ENCODE measurements around the gene COMMD7. TPM values are rescaled to one million over a fixed set of nuclear protein-coding genes. Genes with fewer than 3 reads are reported as not detected.

Gene COMMD7
- polyA plus RNA-seq (2013, experiment 1 of 2), result 50.2 TPM
- 50.0 TPM for polyA plus RNA-seq (2013, experiment 2 of 2)

- H3K27ac ChIP-seq (ENCODE audit: low read depth, low read length, severe bottlenecking), result peak within 1 kb of the TSS; percentile 10
- H3K9me3 ChIP-seq (ENCODE audit: control insufficient read depth, low read length), result no peaks in the 10 kb centered on the region
- 1 to 4% methylated on average over 44 to 63 of the region's 64 CpGs for WGBS, 2 experiments (ENCODE audit: insufficient coverage in 2 of 2)
- H3K36me3 ChIP-seq (ENCODE audit: control insufficient read depth, insufficient read depth, low read length), result no peaks in the 10 kb centered on the region
- H3K4me3 ChIP-seq (ENCODE audit: extremely low read depth, insufficient read depth, low read length, poor library complexity, severe bottlenecking), result peak within 1 kb of the TSS; percentile 66
- peaks cover 5% of the 10 kb centered on the region for H3K4me1 ChIP-seq (ENCODE audit: control insufficient read depth, insufficient read depth, low read length, poor library complexity, severe bottlenecking)
Measured at GRCh38 chr20:32743237-32744112, at the start of gene COMMD7. Gene COMMD7, minus strand, starts transcription at chr20:32743467. Its CDS starts 76 bp downstream, at chr20:32743391.

DNA sequence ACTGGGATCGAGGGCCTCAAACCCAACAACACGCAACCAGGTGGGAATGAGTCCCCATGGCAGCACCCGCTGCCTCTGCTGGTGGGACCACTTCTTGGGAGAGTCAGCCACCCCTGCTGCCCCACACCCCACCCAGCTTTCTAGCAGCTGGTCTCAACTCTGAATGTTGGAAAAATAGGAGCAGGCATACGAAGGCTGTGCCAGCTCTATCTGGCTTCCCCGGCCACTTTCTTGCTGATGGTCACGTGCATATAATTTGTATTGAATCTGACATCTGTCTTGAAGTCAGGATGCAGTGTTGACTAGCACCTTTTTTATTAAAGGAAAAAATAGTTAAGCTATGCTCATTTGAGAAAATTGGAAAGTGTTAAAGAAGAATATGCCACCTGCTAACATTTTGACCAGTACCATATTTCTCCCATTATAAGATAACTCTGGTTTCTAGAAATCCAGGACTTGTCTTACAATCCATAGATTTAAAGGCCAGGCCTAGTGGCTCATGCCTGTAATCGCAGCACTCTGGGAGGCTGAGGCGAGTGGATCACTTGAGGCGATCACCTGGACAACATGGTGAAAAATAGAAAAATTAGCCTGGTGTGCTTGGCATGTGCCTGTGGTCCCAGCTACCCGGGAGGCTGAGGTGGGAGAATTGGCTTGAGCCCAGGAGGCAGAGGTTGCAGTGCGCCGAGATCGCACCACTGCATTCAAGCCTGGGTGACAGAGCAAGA is 49.6 kb upstream of the COMMD7 start:
- H3K36me3 ChIP-seq (ENCODE audit: control insufficient read depth, insufficient read depth, low read length), result peaks cover 88% of the 10 kb centered on the region
- no peak overlapping the region for H3K27ac ChIP-seq (ENCODE audit: low read depth, low read length, severe bottlenecking)

GRCh38 chr20:32792316-32792715 is 49.0 kb upstream of the COMMD7 start:
- peaks cover 89% of the 10 kb centered on the region for H3K36me3 ChIP-seq (ENCODE audit: control insufficient read depth, insufficient read depth, low read length)
- WGBS, 2 experiments (ENCODE audit: insufficient coverage in 2 of 2), result 57 to 78% methylated on average over 1 of the region's 3 CpGs
- H3K4me3 ChIP-seq (ENCODE audit: extremely low read depth, insufficient read depth, low read length, poor library complexity, severe bottlenecking), result no peak overlapping the region
- no peaks in the 10 kb centered on the region for H3K9me3 ChIP-seq (ENCODE audit: control insufficient read depth, low read length)
- peaks cover 14% of the 10 kb centered on the region for H3K4me1 ChIP-seq (ENCODE audit: control insufficient read depth, insufficient read depth, low read length, poor library complexity, severe bottlenecking)
- H3K27ac ChIP-seq (ENCODE audit: low read depth, low read length, severe bottlenecking), result no peak overlapping the region

More for the DNA sequence above, 49.6 kb upstream of the COMMD7 start:
- Histone ChIP-seq H3K9me3 (ENCODE audit: control insufficient read depth, low read length) (no peaks in the 10 kb centered on the region), H3K4me1 (ENCODE audit: control insufficient read depth, insufficient read depth, low read length, poor library complexity, severe bottlenecking) (peaks cover 14% of the 10 kb centered on the region), H3K4me3 (ENCODE audit: extremely low read depth, insufficient read depth, low read length, poor library complexity, severe bottlenecking) (no peak overlapping the region)
- 91 to 95% methylated on average over 8 to 10 of the region's 13 CpGs for WGBS, 2 experiments (ENCODE audit: insufficient coverage in 2 of 2)

DNA sequence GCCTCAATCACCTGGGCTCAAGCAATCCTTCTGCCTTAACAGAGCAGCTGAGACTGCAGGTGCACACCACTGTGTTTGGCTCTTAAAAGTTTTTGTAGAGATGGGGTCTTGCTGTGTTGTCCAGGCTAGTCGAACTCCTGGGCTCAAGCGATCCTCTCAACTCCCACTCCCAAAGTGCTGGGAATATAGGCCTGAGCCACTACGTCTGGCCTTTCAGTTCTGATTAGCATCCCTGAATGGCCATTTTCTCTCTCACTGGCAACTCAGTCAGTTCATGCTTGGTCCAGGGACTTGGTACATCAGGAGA is 47.4 kb upstream of the COMMD7 start:
- WGBS, 2 experiments (ENCODE audit: insufficient coverage in 2 of 2), result 100% methylated on average over 3 of the region's 3 CpGs; no CpG with 5 or more reads in 1 of the 2 experiments
- H3K27ac ChIP-seq (ENCODE audit: low read depth, low read length, severe bottlenecking), result no peak overlapping the region
- peaks cover 87% of the 10 kb centered on the region for H3K36me3 ChIP-seq (ENCODE audit: control insufficient read depth, insufficient read depth, low read length)

GRCh38 chr20:32789896-32790750 is 46.9 kb upstream of the COMMD7 start:
- Histone ChIP-seq H3K36me3 (ENCODE audit: control insufficient read depth, insufficient read depth, low read length) (peaks cover 86% of the 10 kb centered on the region), H3K4me1 (ENCODE audit: control insufficient read depth, insufficient read depth, low read length, poor library complexity, severe bottlenecking) (peaks cover 14% of the 10 kb centered on the region)
- WGBS, 2 experiments (ENCODE audit: insufficient coverage in 2 of 2), result 40 to 62% methylated on average over 3 of the region's 6 CpGs

More for the DNA sequence above, 47.4 kb upstream of the COMMD7 start:
- H3K9me3 ChIP-seq (ENCODE audit: control insufficient read depth, low read length), result no peaks in the 10 kb centered on the region
- no peak overlapping the region for H3K4me3 ChIP-seq (ENCODE audit: extremely low read depth, insufficient read depth, low read length, poor library complexity, severe bottlenecking)
- peaks cover 14% of the 10 kb centered on the region for H3K4me1 ChIP-seq (ENCODE audit: control insufficient read depth, insufficient read depth, low read length, poor library complexity, severe bottlenecking)

GRCh38 chr20:32787168-32787567 is 43.9 kb upstream of the COMMD7 start:
- Histone ChIP-seq H3K36me3 (ENCODE audit: control insufficient read depth, insufficient read depth, low read length) (peaks cover 90% of the 10 kb centered on the region), H3K4me1 (ENCODE audit: control insufficient read depth, insufficient read depth, low read length, poor library complexity, severe bottlenecking) (peaks cover 7% of the 10 kb centered on the region), H3K4me3 (ENCODE audit: extremely low read depth, insufficient read depth, low read length, poor library complexity, severe bottlenecking) (no peak overlapping the region), H3K27ac (ENCODE audit: low read depth, low read length, severe bottlenecking) (no peak overlapping the region), H3K9me3 (ENCODE audit: control insufficient read depth, low read length) (no peaks in the 10 kb centered on the region)
- WGBS, 2 experiments (ENCODE audit: insufficient coverage in 2 of 2), result 85 to 86% methylated on average over 9 of the region's 16 CpGs

More at GRCh38 chr20:32789896-32790750, 46.9 kb upstream of the COMMD7 start:
- Histone ChIP-seq H3K9me3 (ENCODE audit: control insufficient read depth, low read length) (no peaks in the 10 kb centered on the region), H3K4me3 (ENCODE audit: extremely low read depth, insufficient read depth, low read length, poor library complexity, severe bottlenecking) (no peak overlapping the region), H3K27ac (ENCODE audit: low read depth, low read length, severe bottlenecking) (no peak overlapping the region)

GRCh38 chr20:32786059-32786760 is 42.9 kb upstream of the COMMD7 start:
- Histone ChIP-seq H3K4me3 (ENCODE audit: extremely low read depth, insufficient read depth, low read length, poor library complexity, severe bottlenecking) (no peak overlapping the region), H3K9me3 (ENCODE audit: control insufficient read depth, low read length) (no peaks in the 10 kb centered on the region), H3K36me3 (ENCODE audit: control insufficient read depth, insufficient read depth, low read length) (peaks cover 90% of the 10 kb centered on the region), H3K4me1 (ENCODE audit: control insufficient read depth, insufficient read depth, low read length, poor library complexity, severe bottlenecking) (no peaks in the 10 kb centered on the region), H3K27ac (ENCODE audit: low read depth, low read length, severe bottlenecking) (no peak overlapping the region)
- WGBS, 2 experiments (ENCODE audit: insufficient coverage in 2 of 2), result 92 to 93% methylated on average over 12 to 16 of the region's 16 CpGs

- no peak overlapping the region for H3K4me3 ChIP-seq (ENCODE audit: extremely low read depth, insufficient read depth, low read length, poor library complexity, severe bottlenecking)
- peaks cover 92% of the 10 kb centered on the region for H3K36me3 ChIP-seq (ENCODE audit: control insufficient read depth, insufficient read depth, low read length)
- 92 to 98% methylated on average over 5 to 8 of the region's 13 CpGs for WGBS, 2 experiments (ENCODE audit: insufficient coverage in 2 of 2)
- no peaks in the 10 kb centered on the region for H3K9me3 ChIP-seq (ENCODE audit: control insufficient read depth, low read length)
- H3K27ac ChIP-seq (ENCODE audit: low read depth, low read length, severe bottlenecking), result no peak overlapping the region
- H3K4me1 ChIP-seq (ENCODE audit: control insufficient read depth, insufficient read depth, low read length, poor library complexity, severe bottlenecking), result no peaks in the 10 kb centered on the region
Measured at GRCh38 chr20:32784369-32785080, 41.3 kb upstream of the COMMD7 start.

DNA sequence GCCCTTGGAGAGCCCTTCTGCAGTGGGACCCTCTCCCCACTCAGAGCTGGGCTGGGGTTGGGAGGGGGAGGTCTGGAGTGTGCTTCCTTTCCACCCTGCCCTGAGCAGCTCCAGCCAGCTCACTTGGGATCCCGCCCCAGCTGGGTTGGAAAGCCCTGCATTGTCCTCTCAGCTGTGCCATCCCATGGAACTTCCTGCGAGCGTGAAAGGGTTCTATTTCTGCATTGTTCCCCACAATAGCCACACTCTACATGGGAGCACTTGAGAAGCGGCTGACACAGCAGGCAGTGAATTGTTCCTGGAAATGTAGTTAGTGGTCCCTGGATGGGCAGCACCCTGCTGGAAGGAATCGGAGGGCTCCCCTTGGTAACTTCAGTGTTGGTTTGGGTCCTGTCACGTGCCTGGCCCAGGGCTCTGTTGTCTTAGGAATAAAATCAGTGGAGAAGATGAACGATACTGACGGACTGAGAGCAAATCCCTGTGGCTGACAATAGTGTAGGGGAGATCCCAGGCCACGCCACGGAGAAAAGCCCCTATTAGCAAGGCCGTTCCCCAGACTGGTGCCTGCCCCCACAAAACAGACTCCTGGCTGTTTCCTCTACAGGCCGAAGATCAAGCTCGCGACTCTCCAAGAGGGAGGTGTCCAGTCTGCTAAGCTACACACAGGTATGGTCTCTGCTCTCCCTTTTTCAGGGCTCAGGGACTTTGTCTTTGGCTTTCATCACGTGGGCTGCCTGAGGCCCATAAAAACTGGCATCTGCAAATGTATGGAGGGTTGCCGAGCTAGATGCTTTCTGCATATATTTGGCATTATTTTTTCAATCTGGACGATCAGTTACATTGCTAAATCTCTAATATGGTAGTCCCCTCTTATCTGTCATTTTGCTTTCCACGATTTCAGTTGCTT is 37.7 kb upstream of the COMMD7 start:
- H3K4me1 ChIP-seq (ENCODE audit: control insufficient read depth, insufficient read depth, low read length, poor library complexity, severe bottlenecking), result peaks cover 5% of the 10 kb centered on the region
- H3K9me3 ChIP-seq (ENCODE audit: control insufficient read depth, low read length), result no peaks in the 10 kb centered on the region
- H3K36me3 ChIP-seq (ENCODE audit: control insufficient read depth, insufficient read depth, low read length), result peaks cover 61% of the 10 kb centered on the region
- H3K27ac ChIP-seq (ENCODE audit: low read depth, low read length, severe bottlenecking), result peak overlapping the region; percentile 1
- 86 to 87% methylated on average over 12 to 13 of the region's 18 CpGs for WGBS, 2 experiments (ENCODE audit: insufficient coverage in 2 of 2)
- H3K4me3 ChIP-seq (ENCODE audit: extremely low read depth, insufficient read depth, low read length, poor library complexity, severe bottlenecking), result no peak overlapping the region

Data from mesodermal cell (in vitro differentiated cells).